Urinary bladder (tissue), 4 donors: ENCODE data around the gene SCOC. TPM values are rescaled to one million over a fixed set of nuclear protein-coding genes. Genes with fewer than 3 reads are reported as not detected.

Source experiments
- DNase-seq: peaks from one replicate; pipeline ENCODE4 v3.0.0-alpha.2; 2015; ENCODE audit errors: extremely low spot score
- H3K27ac ChIP-seq: one replicate; pipeline ENCODE4 v1.5.1; 2013; ENCODE audit warnings: low read depth, mild to moderate bottlenecking, moderate library complexity
- H3K36me3 ChIP-seq: one replicate; pipeline ENCODE4 v1.6.1; 2013; ENCODE audit warnings: mild to moderate bottlenecking, moderate library complexity; ENCODE audit not compliant: insufficient read depth
- H3K4me1 ChIP-seq: one replicate; pipeline ENCODE4 v1.6.1; 2013; ENCODE audit warnings: mild to moderate bottlenecking, moderate library complexity; ENCODE audit not compliant: insufficient read depth
- H3K4me3 ChIP-seq: one replicate; pipeline ENCODE4 v1.5.1; 2013; ENCODE audit warnings: low read depth, low read length
- WGBS: extraction: QIAGEN DNeasy Blood & Tissue Kit; methylation state at CpG from one replicate; pipeline ENCODE4 v1.1.7; 2013; 5-methylcytosine and 5-hydroxymethylcytosine counted together
- polyA plus RNA-seq: library from polyadenylated mRNA; stranded (reverse); fragments of 200-250 nt; gene quantifications from one replicate; pipeline ENCODE4 v1.2.3, GENCODE V29; 2013
- total RNA-seq: library from RNA; depleted of rRNA; stranded (reverse); fragments of >200 nt; gene quantifications from one replicate; pipeline ENCODE4 v1.2.3, GENCODE V29; 2014
- donor health status: healthy with polysubstance abuse.
- donor health status: healthy.

The SCOC gene
- total RNA-seq (73.0 TPM), polyA plus RNA-seq (59.9 TPM)

DNA sequence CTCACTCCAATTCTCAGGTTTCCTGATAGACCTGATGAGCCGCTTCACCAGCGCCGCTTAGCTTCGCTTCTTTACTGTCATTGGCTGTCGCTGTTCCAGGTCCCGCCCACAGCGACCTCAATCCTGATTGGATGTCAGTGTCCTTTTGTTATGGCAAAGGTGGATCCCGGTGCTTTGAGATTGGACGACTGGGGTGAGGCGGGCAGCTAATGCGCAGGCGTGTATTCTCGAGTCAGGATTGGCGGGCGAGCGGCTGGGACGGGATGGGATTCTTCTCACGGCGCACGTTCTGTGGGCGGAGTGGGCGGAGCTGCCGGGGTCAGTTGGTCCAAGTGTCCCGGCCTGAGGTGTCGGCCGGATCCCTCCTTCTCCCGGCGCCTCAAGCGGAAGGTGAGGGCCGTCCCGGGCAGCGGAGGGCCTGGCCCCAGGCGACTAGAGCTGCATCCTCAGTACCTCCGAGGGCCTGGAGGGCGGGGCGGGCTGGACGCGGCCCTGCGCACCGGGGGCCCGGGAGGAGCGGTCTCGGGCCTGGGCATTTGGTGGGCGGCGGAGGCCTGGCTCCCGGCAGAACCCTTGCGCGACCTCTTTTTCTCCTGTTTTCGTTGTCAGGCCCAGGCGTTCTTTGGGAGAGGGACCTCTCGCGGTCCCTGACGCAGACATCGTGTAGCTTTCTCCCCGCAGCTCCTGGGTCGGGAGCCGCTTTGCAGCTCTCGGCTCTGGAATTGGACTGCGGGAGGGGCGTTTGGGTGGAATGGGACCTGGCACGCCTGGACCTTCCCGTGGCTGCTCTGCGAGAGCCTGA is at the start of gene SCOC:
Gene SCOC (plus strand): TSS at position 319 of the 802 bp plus-strand sequence. CDS start 5,525 bp downstream, outside the sequence.
- Histone ChIP-seq H3K4me1 (no peaks in the 10 kb centered on the region), H3K4me3 (peak within 1 kb of the TSS; percentile 77), H3K36me3 (no peaks in the 10 kb centered on the region), H3K27ac (peak within 1 kb of the TSS; percentile 85)
- WGBS, result under 1% methylated on average over 63 of the region's 63 CpGs
- DNase-seq, result peak; percentile 99

DNA sequence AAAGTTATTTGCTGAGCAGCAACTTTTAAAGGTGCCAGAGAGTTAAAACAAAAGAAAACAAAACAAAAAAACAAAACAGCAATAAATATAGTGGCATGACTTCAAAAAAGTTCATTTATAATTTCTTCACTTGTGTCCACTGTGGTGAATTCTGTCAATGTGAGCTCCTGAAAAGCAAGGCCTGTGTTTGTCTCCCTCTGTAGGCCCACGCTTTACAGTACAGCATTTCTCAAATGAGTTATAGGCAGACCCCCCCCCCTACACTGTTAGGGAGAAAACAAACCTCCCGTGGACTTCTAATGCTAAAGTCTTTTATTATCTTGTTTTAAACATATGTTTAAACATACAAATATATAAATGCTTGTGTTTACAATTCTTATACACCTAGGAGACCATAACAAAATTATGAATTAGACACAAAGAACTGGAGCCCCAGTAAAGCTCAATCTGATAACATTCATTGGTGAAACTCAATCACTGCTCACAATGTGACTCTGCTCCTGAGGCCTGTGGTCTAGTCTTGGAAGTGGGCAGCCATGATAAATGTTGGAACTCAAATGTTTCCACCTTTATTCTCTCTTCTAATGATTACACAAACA is 47.0 kb upstream of the SCOC start:
- WGBS, result 35% methylated on average over 2 of the region's 2 CpGs
- Histone ChIP-seq H3K4me3 (no peak overlapping the region), H3K36me3 (no peaks in the 10 kb centered on the region), H3K27ac (no peak overlapping the region), H3K4me1 (no peaks in the 10 kb centered on the region)
- DNase-seq, result no peak

DNA sequence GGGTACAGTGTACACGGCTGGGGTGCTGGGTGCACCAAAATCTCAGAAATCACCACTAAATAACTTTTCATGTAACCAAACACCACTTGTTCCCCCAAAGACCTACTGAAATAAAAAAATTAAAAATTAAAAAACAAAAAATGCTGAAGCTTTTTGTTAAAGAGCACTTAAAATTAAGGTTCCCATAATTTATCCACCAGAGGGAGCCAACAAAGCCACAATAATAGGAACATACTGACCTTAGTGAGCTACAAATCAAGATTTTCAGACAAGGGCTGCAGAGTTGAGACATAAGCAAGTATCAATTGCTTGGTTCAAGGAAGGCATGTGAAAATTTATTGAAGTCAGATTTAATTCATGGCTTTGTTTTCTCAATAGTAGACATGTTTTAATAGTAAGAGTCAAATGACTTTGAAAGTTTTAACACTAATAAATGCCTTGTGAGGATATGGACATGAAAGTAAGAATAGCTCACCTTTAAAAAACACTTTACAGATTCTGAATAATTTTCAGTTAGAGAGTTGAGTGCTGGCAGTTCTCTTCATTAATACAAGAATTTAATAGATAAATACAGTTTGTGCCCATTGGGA is 43.0 kb upstream of the SCOC start:
- H3K27ac ChIP-seq, result no peak overlapping the region

GRCh38 chr4:140331245-140331644 is 42.2 kb upstream of the SCOC start:
- Histone ChIP-seq H3K27ac (no peak overlapping the region), H3K36me3 (no peaks in the 10 kb centered on the region), H3K4me1 (no peaks in the 10 kb centered on the region), H3K4me3 (no peak overlapping the region)
- WGBS, result 79% methylated on average over 1 of the region's 1 CpG
- no peak for DNase-seq

More for the DNA sequence above, 43.0 kb upstream of the SCOC start:
- no peak for DNase-seq
- no peak overlapping the region for H3K4me3 ChIP-seq
- WGBS, result 90% methylated on average over 1 of the region's 1 CpG
- H3K36me3 ChIP-seq, result no peaks in the 10 kb centered on the region
- no peaks in the 10 kb centered on the region for H3K4me1 ChIP-seq

GRCh38 chr4:140331876-140332275 is 41.6 kb upstream of the SCOC start:
- Histone ChIP-seq H3K27ac (no peak overlapping the region), H3K36me3 (no peaks in the 10 kb centered on the region), H3K4me3 (no peak overlapping the region), H3K4me1 (no peaks in the 10 kb centered on the region)
- DNase-seq, result no peak
- 89% methylated on average over 5 of the region's 5 CpGs for WGBS

GRCh38 chr4:140332734-140333133 is 40.7 kb upstream of the SCOC start:
- no peaks in the 10 kb centered on the region for H3K4me1 ChIP-seq
- DNase-seq, result no peak
- no peak overlapping the region for H3K27ac ChIP-seq
- 80% methylated on average over 2 of the region's 2 CpGs for WGBS
- H3K36me3 ChIP-seq, result no peaks in the 10 kb centered on the region
- H3K4me3 ChIP-seq, result no peak overlapping the region

DNA sequence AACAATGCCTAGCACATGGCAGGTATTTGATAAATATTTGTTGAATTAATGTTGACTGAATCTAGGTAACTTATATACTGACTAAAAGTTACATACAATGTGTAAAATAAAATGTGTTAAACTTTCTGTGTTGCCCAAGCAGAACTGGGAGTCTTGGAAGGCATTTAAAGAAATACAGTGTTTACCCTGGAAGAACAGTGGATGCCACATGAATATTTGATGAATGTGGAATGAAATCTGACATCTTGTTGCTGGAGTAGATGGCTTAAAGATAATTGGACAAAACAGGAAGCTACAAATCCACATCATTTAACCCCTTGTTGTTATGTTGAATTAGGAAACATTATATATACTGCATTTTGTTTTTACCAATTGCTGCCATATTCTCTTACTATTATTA is 39.9 kb upstream of the SCOC start:
- H3K27ac ChIP-seq, result no peak overlapping the region
- H3K4me3 ChIP-seq, result no peak overlapping the region
- no peaks in the 10 kb centered on the region for H3K36me3 ChIP-seq
- no peaks in the 10 kb centered on the region for H3K4me1 ChIP-seq
- no peak for DNase-seq

GRCh38 chr4:140335076-140335475 is 38.4 kb upstream of the SCOC start:
- no peak for DNase-seq
- Histone ChIP-seq H3K27ac (no peak overlapping the region), H3K4me1 (no peaks in the 10 kb centered on the region), H3K4me3 (no peak overlapping the region), H3K36me3 (no peaks in the 10 kb centered on the region)
- 99% methylated on average over 1 of the region's 1 CpG for WGBS

- DNase-seq, result no peak
- H3K36me3 ChIP-seq, result no peaks in the 10 kb centered on the region
- H3K4me1 ChIP-seq, result no peaks in the 10 kb centered on the region
- H3K27ac ChIP-seq, result no peak overlapping the region
- no peak overlapping the region for H3K4me3 ChIP-seq
These were observed 36.7 kb upstream of the SCOC start for GRCh38 chr4:140336730-140337129.

- H3K4me3 ChIP-seq, result no peak overlapping the region
- WGBS, result 85% methylated on average over 1 of the region's 1 CpG
These were observed 30.8 kb upstream of the SCOC start for GRCh38 chr4:140342620-140343019.

DNA sequence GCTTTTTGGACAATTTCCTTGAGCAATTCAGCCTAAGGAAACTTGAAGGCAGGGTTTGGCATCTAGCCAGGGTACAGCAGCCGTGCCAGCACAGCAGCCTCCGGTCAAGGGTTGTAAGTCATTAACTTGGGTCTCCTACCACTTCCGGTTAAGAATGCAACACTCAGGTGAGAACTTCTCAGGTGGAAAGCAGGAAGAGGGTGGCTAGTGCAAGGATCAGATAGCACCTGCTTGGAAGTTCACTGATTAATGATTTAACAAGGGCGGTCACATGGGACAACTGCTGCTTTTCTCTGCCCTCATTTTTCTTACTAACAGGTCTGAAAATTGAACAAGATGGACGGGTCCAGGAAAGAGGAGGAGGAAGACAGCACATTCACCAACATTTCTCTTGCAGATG is 30.1 kb upstream of the SCOC start:
- H3K27ac ChIP-seq, result no peak overlapping the region
- no peak for DNase-seq
- no peak overlapping the region for H3K4me3 ChIP-seq
- no peaks in the 10 kb centered on the region for H3K36me3 ChIP-seq
- H3K4me1 ChIP-seq, result no peaks in the 10 kb centered on the region
- 31% methylated on average over 5 of the region's 5 CpGs for WGBS

More at GRCh38 chr4:140342620-140343019, 30.8 kb upstream of the SCOC start:
- Histone ChIP-seq H3K27ac (no peak overlapping the region), H3K36me3 (no peaks in the 10 kb centered on the region), H3K4me1 (no peaks in the 10 kb centered on the region)
- DNase-seq, result no peak

DNA sequence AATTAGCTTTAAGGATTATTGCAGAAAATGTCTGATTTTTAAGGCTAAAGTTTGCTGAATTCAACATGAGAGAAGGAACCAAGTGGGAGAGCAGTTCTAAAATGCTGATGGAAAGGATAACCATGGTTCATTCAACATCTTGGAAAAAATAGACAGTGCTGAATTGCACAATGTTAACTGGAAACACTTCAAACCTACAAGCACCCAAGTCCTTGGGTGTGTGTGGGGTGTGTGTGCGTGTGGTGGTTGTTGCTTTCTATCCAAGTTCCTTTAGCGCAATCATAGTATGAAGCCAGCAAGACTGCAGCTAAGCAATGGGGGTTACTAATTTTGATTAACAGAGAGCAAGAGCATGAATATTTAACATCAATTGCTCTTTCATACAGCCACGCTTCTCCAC is 29.3 kb upstream of the SCOC start:
- DNase-seq, result no peak
- Histone ChIP-seq H3K27ac (no peak overlapping the region), H3K36me3 (no peaks in the 10 kb centered on the region), H3K4me1 (no peaks in the 10 kb centered on the region), H3K4me3 (no peak overlapping the region)
- 79% methylated on average over 3 of the region's 3 CpGs for WGBS

DNA sequence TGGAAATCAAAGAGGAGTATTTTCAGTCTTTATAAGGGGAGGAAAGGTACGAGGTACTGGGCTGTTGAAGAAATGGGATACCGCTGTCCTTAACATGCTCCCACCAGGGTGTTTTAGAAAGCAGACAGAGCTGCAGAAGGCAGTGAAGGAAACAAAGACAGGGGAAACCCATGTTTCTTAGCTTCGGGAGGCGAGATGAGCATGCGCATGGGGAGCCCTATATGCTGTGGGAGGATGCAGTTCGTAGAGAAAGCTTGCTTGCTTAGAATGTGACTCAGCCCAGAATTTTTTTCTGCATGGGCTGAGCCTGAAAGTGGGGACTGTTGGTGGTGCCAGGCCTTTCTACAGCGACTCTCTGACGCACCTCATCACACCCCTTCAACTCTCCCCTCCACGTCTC is 28.8 kb upstream of the SCOC start:
- WGBS, result 73% methylated on average over 9 of the region's 9 CpGs
- Histone ChIP-seq H3K36me3 (no peaks in the 10 kb centered on the region), H3K4me3 (no peak overlapping the region), H3K27ac (no peak overlapping the region), H3K4me1 (no peaks in the 10 kb centered on the region)
- DNase-seq, result no peak

DNA sequence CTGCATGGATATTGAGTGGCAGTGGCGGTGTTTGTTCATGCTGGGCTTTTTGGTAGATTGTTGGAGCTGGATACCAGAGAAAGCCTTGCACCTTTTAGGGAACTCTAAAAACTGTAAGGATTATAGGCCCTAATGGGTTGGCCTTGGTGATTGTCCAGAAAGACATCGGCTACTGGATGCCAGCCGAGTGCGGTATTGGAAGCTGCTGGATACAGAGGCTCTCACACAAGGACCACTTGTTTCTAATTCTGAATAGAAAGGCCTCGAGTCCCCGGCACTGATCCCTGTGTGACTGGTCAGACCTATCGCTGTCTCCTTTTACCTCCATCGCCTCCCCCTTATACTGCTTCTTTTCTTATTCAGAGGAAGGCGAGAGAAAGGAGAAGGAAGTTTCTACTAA is 27.3 kb upstream of the SCOC start:
- Histone ChIP-seq H3K27ac (no peak overlapping the region), H3K36me3 (no peaks in the 10 kb centered on the region), H3K4me3 (no peak overlapping the region), H3K4me1 (no peaks in the 10 kb centered on the region)
- no peak for DNase-seq
- WGBS, result 86% methylated on average over 9 of the region's 9 CpGs
